Measurements from ENCODE around the gene ATXN7L1. TPM values are rescaled to one million over a fixed set of nuclear protein-coding genes. Genes with fewer than 3 reads are reported as not detected.

Gene ATXN7L1
- total RNA-seq, 1 experiment from 2014 or later, result 24.3 TPM

- no peak overlapping the region for H4K8ac ChIP-seq (replicated peaks; ENCODE audit: insufficient read length, low read depth, low read length)
- no peaks in the 10 kb centered on the region for H3K23me2 ChIP-seq (ENCODE audit: insufficient read length, low read depth, low read length, poor library complexity, severe bottlenecking)
Measured at GRCh38 chr7:105851064-105851463, 25.3 kb downstream of the ATXN7L1 start.

More at GRCh38 chr7:105851064-105851463, 25.3 kb downstream of the ATXN7L1 start:
- H3K27ac ChIP-seq (ENCODE audit: insufficient read length, low read depth, low read length), result no peak overlapping the region
- no peak overlapping the region for H2AFZ ChIP-seq (ENCODE audit: low read length)
- no peak overlapping the region for H3K4me2 ChIP-seq (ENCODE audit: insufficient read depth, insufficient read length, low read length)
- H3K14ac ChIP-seq (ENCODE audit: insufficient read depth, low read length), result no peak overlapping the region
- no peaks in the 10 kb centered on the region for H3K9me3 ChIP-seq (ENCODE audit: control insufficient read depth, low read depth, low read length)
- no peak overlapping the region for H3K9ac ChIP-seq (ENCODE audit: extremely low read depth, insufficient read length, low read length)
- Mint-ChIP-seq H3K9me3 (no peaks in the 10 kb centered on the region; a peak in 1 of 5 replicates), H3K27me3 (ENCODE audit: low read depth) (peaks cover 5% of the 10 kb centered on the region), H3K4me3 (peak overlapping the region in 1 of 2 experiments; percentile 36; a peak in 1 of 5 replicates), H3K4me1 (peaks cover 50 to 53% of the 10 kb centered on the region in 2 experiments), H3K27ac (peak overlapping the region in 2 of 3 experiments; percentile 36 to 87; a peak in 1 of 7 replicates), H3K36me3 (ENCODE audit: insufficient read depth in 1 of 3, low read depth in 3 of 3) (peaks cover 0 to 8% (median 0%) of the 10 kb centered on the region in 3 experiments; a peak in 3 of 7 replicates)
- no peak overlapping the region for H3K4ac ChIP-seq (ENCODE audit: low read depth, low read length)
- H2BK15ac ChIP-seq (ENCODE audit: low read depth, low read length), result no peak overlapping the region
- no peaks in the 10 kb centered on the region for H3K79me1 ChIP-seq (ENCODE audit: insufficient read depth, low read depth, low read length, poor library complexity, severe bottlenecking)
- no peak overlapping the region for H2AK5ac ChIP-seq (ENCODE audit: insufficient read length, low read length)
- no peaks in the 10 kb centered on the region for H3K27me3 ChIP-seq (ENCODE audit: insufficient read depth, low read length)
- peaks cover 2% of the 10 kb centered on the region; the same call in 1 of the 2 replicates for H3K79me2 ChIP-seq (ENCODE audit: insufficient read depth, low read length)
- no peak for TF ChIP-seq CTCF (conservative IDR thresholded peaks at IDR 0.05)
- no peak overlapping the region for H2BK5ac ChIP-seq (ENCODE audit: insufficient read length, low read length)
- H4K91ac ChIP-seq (ENCODE audit: insufficient read length, low read depth, low read length), result peak overlapping the region; percentile 38
- H3T11ph ChIP-seq (ENCODE audit: low read length), result no peak overlapping the region
- no peak overlapping the region for H2BK120ac ChIP-seq (ENCODE audit: low read depth, low read length, poor library complexity, severe bottlenecking)
- no peak for DNase-seq
- H3K56ac ChIP-seq (ENCODE audit: insufficient read length, low read depth, low read length), result no peak overlapping the region
- no peak overlapping the region for H4K5ac ChIP-seq (ENCODE audit: insufficient read length, low read depth, low read length)
- WGBS (ENCODE audit: extremely low coverage, insufficient read length, low lambda C conversion rate), result no CpG with 5 or more reads among the region's 5 CpGs
- peaks cover 20% of the 10 kb centered on the region; the same call in 1 of the 2 replicates for H3K4me1 ChIP-seq (ENCODE audit: insufficient read depth, low read length)
- H2BK12ac ChIP-seq (ENCODE audit: insufficient read length, low read depth, low read length), result no peak overlapping the region
- no peak overlapping the region for H2BK20ac ChIP-seq (ENCODE audit: low read depth, low read length, poor library complexity, severe bottlenecking)
- no peak overlapping the region for H3K18ac ChIP-seq (ENCODE audit: insufficient read length, low read depth, low read length)
- peaks cover 6% of the 10 kb centered on the region for H4K20me1 ChIP-seq (ENCODE audit: control insufficient read depth, insufficient read depth, insufficient read length)
- no peak overlapping the region for H3K23ac ChIP-seq (ENCODE audit: insufficient read length, low read depth, low read length)
